IPS-20b (cell line): Measurements from ENCODE around the gene WDR4.
"Not testable (repeated sequence)": the region's sequence is repeated elsewhere in the genome, so short reads cannot be mapped to it uniquely, and the experiment has no call there.

Experiments used
- H3K27ac ChIP-seq: one replicate; pipeline ENCODE4 v1.5.1; 2013; ENCODE audit warnings: low read length
- H3K27me3 ChIP-seq: 2 replicates; pipeline ENCODE4 v1.6.1; 2013; ENCODE audit warnings: mild to moderate bottlenecking, low read length, inconsistent platforms; ENCODE audit not compliant: insufficient read depth
- H3K36me3 ChIP-seq: 2 replicates; pipeline ENCODE4 v1.6.1; 2013; ENCODE audit warnings: low read depth, mild to moderate bottlenecking, inconsistent platforms, low read length, moderate library complexity; ENCODE audit not compliant: insufficient read depth
- H3K4me1 ChIP-seq: 2 replicates; pipeline ENCODE4 v1.6.1; 2013; ENCODE audit warnings: mild to moderate bottlenecking, control low read depth, inconsistent platforms, low read length, moderate library complexity; ENCODE audit not compliant: insufficient read depth
- H3K4me3 ChIP-seq: 2 replicates; pipeline ENCODE4 v1.5.1; 2013; ENCODE audit warnings: mild to moderate bottlenecking, low read length, inconsistent platforms
- H3K9ac ChIP-seq: 2 replicates; pipeline ENCODE4 v1.6.1; 2013; ENCODE audit warnings: low read depth, mild to moderate bottlenecking, inconsistent platforms, low read length, moderate library complexity
- H3K9me3 ChIP-seq: 2 replicates; pipeline ENCODE4 v1.6.1; 2013; ENCODE audit warnings: mild to moderate bottlenecking, low read depth, low read length, inconsistent platforms; ENCODE audit not compliant: insufficient read depth

Gene WDR4

GRCh38 chr21:42834726-42835191, 44.6 kb downstream of the WDR4 start:
- Histone ChIP-seq H3K36me3 (peaks cover 11% of the 10 kb centered on the region), H3K4me3 (no peak overlapping the region), H3K9ac (no peak overlapping the region), H3K4me1 (no peaks in the 10 kb centered on the region), H3K27ac (no peak overlapping the region), H3K9me3 (no peaks in the 10 kb centered on the region), H3K27me3 (peaks cover 27% of the 10 kb centered on the region)

GRCh38 chr21:42833859-42834725, 45.2 kb downstream of the WDR4 start:
- Histone ChIP-seq H3K4me3 (no peak overlapping the region), H3K27me3 (peaks cover 34% of the 10 kb centered on the region), H3K4me1 (no peaks in the 10 kb centered on the region), H3K27ac (no peak overlapping the region), H3K9ac (no peak overlapping the region), H3K36me3 (peaks cover 4% of the 10 kb centered on the region), H3K9me3 (no peaks in the 10 kb centered on the region)

GRCh38 chr21:42833439-42833815, 45.9 kb downstream of the WDR4 start:
- Histone ChIP-seq H3K4me1 (no peaks in the 10 kb centered on the region), H3K9me3 (no peaks in the 10 kb centered on the region), H3K27ac (no peak overlapping the region), H3K36me3 (no peaks in the 10 kb centered on the region), H3K27me3 (peaks cover 41% of the 10 kb centered on the region), H3K9ac (no peak overlapping the region), H3K4me3 (no peak overlapping the region)

GRCh38 chr21:42832321-42832630, 47.1 kb downstream of the WDR4 start:
- H3K9ac ChIP-seq, result not testable (repeated sequence)

GRCh38 chr21:42830456-42831455, 48.6 kb downstream of the WDR4 start:
- H3K4me1 ChIP-seq, result no peaks in the 10 kb centered on the region
- H3K36me3 ChIP-seq, result no peaks in the 10 kb centered on the region
- no peak overlapping the region for H3K27ac ChIP-seq
- H3K27me3 ChIP-seq, result peaks cover 61% of the 10 kb centered on the region
- H3K9me3 ChIP-seq, result no peaks in the 10 kb centered on the region
- H3K4me3 ChIP-seq, result no peak overlapping the region
- H3K9ac ChIP-seq, result no peak overlapping the region

More at GRCh38 chr21:42832321-42832630, 47.1 kb downstream of the WDR4 start:
- H3K9me3 ChIP-seq, H3K4me1 ChIP-seq, H3K27ac ChIP-seq, H3K36me3 ChIP-seq, H3K4me3 ChIP-seq: not testable (repeated sequence)
- peaks cover 50% of the 10 kb centered on the region for H3K27me3 ChIP-seq

- Histone ChIP-seq H3K4me1 (no peaks in the 10 kb centered on the region), H3K27me3 (peaks cover 69% of the 10 kb centered on the region), H3K9ac (no peak overlapping the region), H3K36me3 (no peaks in the 10 kb centered on the region), H3K9me3 (no peaks in the 10 kb centered on the region), H3K4me3 (no peak overlapping the region), H3K27ac (no peak overlapping the region)
These were observed 49.4 kb downstream of the WDR4 start for GRCh38 chr21:42829954-42830353.

- Histone ChIP-seq H3K36me3 (no peaks in the 10 kb centered on the region), H3K9ac (no peak overlapping the region), H3K9me3 (no peaks in the 10 kb centered on the region), H3K27ac (no peak overlapping the region), H3K4me1 (no peaks in the 10 kb centered on the region), H3K27me3 (peaks cover 70% of the 10 kb centered on the region), H3K4me3 (no peak overlapping the region)
These were observed 49.9 kb downstream of the WDR4 start for GRCh38 chr21:42829417-42829816.

GRCh38 chr21:42827588-42827987, 51.8 kb downstream of the WDR4 start:
- no peaks in the 10 kb centered on the region for H3K9me3 ChIP-seq
- H3K4me3 ChIP-seq, result no peak overlapping the region
- H3K36me3 ChIP-seq, result no peaks in the 10 kb centered on the region
- no peaks in the 10 kb centered on the region for H3K4me1 ChIP-seq
- H3K27ac ChIP-seq, result no peak overlapping the region
- peaks cover 60% of the 10 kb centered on the region for H3K27me3 ChIP-seq
- H3K9ac ChIP-seq, result no peak overlapping the region

- Histone ChIP-seq H3K9me3 (peaks cover 8% of the 10 kb centered on the region), H3K27me3 (peaks cover 20% of the 10 kb centered on the region; the same call in 1 of the 2 replicates), H3K4me3 (no peak overlapping the region), H3K27ac (no peak overlapping the region), H3K9ac (no peak overlapping the region), H3K4me1 (no peaks in the 10 kb centered on the region), H3K36me3 (no peaks in the 10 kb centered on the region)
These were observed 58.5 kb downstream of the WDR4 start for GRCh38 chr21:42820616-42821465.

GRCh38 chr21:42819861-42820615, 59.3 kb downstream of the WDR4 start:
- H3K9me3 ChIP-seq, result peaks cover 13% of the 10 kb centered on the region
- no peak overlapping the region for H3K9ac ChIP-seq
- H3K4me1 ChIP-seq, result no peaks in the 10 kb centered on the region
- no peak overlapping the region for H3K4me3 ChIP-seq
- peaks cover 12% of the 10 kb centered on the region; the same call in 1 of the 2 replicates for H3K27me3 ChIP-seq
- no peak overlapping the region for H3K27ac ChIP-seq
- no peaks in the 10 kb centered on the region for H3K36me3 ChIP-seq
